Measurements from ENCODE around the gene RALGAPA1. TPM values are rescaled to one million over a fixed set of nuclear protein-coding genes. Genes with fewer than 3 reads are reported as not detected.

The RALGAPA1 gene
- total and polyA plus RNA-seq, 2 of the 13 experiments (the other 11 are each of a cell fraction or from before 2014, with no cell fraction given): 65.0 to 89.2 TPM

DNA sequence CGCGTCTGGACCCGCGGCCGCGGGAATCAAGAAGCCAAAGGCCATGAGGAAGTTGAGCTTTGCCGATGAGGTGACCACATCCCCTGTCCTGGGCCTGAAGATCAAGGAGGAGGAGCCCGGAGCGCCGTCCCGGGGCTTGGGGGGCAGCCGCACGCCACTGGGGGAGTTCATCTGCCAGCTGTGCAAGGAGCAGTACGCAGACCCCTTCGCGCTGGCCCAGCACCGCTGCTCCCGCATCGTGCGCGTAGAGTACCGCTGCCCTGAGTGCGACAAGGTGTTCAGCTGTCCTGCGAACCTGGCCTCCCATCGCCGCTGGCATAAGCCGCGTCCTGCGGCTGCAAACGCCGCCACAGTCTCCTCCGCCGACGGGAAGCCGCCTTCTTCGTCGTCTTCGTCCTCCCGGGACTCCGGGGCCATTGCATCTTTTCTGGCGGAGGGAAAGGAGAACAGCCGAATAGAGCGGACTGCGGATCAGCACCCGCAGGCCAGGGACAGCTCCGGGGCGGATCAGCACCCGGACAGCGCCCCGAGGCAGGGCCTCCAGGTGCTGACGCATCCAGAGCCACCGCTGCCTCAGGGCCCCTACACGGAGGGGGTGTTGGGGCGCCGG lies 274.1 kb downstream of the RALGAPA1 start (continued):
- TF ChIP-seq, protein P1, sequence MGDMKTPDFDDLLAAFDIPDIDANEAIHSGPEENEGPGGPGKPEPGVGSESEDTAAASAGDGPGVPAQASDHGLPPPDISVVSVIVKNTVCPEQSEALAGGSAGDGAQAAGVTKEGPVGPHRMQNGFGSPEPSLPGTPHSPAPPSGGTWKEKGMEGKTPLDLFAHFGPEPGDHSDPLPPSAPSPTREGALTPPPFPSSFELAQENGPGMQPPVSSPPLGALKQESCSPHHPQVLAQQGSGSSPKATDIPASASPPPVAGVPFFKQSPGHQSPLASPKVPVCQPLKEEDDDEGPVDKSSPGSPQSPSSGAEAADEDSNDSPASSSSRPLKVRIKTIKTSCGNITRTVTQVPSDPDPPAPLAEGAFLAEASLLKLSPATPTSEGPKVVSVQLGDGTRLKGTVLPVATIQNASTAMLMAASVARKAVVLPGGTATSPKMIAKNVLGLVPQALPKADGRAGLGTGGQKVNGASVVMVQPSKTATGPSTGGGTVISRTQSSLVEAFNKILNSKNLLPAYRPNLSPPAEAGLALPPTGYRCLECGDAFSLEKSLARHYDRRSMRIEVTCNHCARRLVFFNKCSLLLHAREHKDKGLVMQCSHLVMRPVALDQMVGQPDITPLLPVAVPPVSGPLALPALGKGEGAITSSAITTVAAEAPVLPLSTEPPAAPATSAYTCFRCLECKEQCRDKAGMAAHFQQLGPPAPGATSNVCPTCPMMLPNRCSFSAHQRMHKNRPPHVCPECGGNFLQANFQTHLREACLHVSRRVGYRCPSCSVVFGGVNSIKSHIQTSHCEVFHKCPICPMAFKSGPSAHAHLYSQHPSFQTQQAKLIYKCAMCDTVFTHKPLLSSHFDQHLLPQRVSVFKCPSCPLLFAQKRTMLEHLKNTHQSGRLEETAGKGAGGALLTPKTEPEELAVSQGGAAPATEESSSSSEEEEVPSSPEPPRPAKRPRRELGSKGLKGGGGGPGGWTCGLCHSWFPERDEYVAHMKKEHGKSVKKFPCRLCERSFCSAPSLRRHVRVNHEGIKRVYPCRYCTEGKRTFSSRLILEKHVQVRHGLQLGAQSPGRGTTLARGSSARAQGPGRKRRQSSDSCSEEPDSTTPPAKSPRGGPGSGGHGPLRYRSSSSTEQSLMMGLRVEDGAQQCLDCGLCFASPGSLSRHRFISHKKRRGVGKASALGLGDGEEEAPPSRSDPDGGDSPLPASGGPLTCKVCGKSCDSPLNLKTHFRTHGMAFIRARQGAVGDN (CRISPR knock-in tag; IDR thresholded peaks at IDR 0.05): peak; percentile 98
- TF ChIP-seq, protein P2, sequence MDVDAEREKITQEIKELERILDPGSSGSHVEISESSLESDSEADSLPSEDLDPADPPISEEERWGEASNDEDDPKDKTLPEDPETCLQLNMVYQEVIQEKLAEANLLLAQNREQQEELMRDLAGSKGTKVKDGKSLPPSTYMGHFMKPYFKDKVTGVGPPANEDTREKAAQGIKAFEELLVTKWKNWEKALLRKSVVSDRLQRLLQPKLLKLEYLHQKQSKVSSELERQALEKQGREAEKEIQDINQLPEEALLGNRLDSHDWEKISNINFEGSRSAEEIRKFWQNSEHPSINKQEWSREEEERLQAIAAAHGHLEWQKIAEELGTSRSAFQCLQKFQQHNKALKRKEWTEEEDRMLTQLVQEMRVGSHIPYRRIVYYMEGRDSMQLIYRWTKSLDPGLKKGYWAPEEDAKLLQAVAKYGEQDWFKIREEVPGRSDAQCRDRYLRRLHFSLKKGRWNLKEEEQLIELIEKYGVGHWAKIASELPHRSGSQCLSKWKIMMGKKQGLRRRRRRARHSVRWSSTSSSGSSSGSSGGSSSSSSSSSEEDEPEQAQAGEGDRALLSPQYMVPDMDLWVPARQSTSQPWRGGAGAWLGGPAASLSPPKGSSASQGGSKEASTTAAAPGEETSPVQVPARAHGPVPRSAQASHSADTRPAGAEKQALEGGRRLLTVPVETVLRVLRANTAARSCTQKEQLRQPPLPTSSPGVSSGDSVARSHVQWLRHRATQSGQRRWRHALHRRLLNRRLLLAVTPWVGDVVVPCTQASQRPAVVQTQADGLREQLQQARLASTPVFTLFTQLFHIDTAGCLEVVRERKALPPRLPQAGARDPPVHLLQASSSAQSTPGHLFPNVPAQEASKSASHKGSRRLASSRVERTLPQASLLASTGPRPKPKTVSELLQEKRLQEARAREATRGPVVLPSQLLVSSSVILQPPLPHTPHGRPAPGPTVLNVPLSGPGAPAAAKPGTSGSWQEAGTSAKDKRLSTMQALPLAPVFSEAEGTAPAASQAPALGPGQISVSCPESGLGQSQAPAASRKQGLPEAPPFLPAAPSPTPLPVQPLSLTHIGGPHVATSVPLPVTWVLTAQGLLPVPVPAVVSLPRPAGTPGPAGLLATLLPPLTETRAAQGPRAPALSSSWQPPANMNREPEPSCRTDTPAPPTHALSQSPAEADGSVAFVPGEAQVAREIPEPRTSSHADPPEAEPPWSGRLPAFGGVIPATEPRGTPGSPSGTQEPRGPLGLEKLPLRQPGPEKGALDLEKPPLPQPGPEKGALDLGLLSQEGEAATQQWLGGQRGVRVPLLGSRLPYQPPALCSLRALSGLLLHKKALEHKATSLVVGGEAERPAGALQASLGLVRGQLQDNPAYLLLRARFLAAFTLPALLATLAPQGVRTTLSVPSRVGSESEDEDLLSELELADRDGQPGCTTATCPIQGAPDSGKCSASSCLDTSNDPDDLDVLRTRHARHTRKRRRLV (CRISPR knock-in tag; IDR thresholded peaks at IDR 0.05): peak; percentile 99
- peak; percentile 100 for TF ChIP-seq ZNF780A (CRISPR knock-in tag; IDR thresholded peaks at IDR 0.05)
- peak; percentile 75 for TF ChIP-seq U2AF1 (optimal IDR thresholded peaks at IDR 0.05; ENCODE audit: low read depth, low read length)
- peak; percentile 99 for TF ChIP-seq DR1 (CRISPR knock-in tag; IDR thresholded peaks at IDR 0.05)
- TF ChIP-seq ZNF709 (CRISPR knock-in tag; IDR thresholded peaks at IDR 0.05): peak; percentile 100
- TF ChIP-seq ETV6 (CRISPR knock-in tag; conservative IDR thresholded peaks at IDR 0.05): peak; percentile 100
- TF ChIP-seq SAFB2 (CRISPR knock-in tag; IDR thresholded peaks at IDR 0.05; ENCODE audit: borderline replicate concordance, low read depth): peak; percentile 100
- peak; percentile 100 for TF ChIP-seq ZNF501 (CRISPR knock-in tag; IDR thresholded peaks at IDR 0.05)
- TF ChIP-seq ZFP62 (CRISPR knock-in tag; IDR thresholded peaks at IDR 0.05): 0 out of 2 replicates have a peak, but pooled peaks have one; percentile 73
- TF ChIP-seq ZNF350 (CRISPR knock-in tag; IDR thresholded peaks at IDR 0.05; ENCODE audit: borderline replicate concordance, low read depth): peak; percentile 100
